Right atrium auricular region (tissue), 2 donors: ENCODE data around the gene SHH. TPM values are rescaled to one million over a fixed set of nuclear protein-coding genes. Genes with fewer than 3 reads are reported as not detected.

Experiments used
- DNase-seq: peaks from one replicate; pipeline ENCODE4 v3.0.0-alpha.2; 2019; ENCODE audit warnings: low spot score
- H3K27ac ChIP-seq, 2 donors: fragments of 200-600 bp; sonication (generic); 1 replicate in 1 of 2; 2 replicates in 1 of 2; pipeline ENCODE4 v1.5.1; 2016 to 2019
- H3K27me3 ChIP-seq, 2 donors: fragments of 200-600 bp; sonication (generic); one replicate each; pipeline versions ENCODE4 v1.5.1 to v1.6.0; 2017 to 2019
- H3K36me3 ChIP-seq: fragments of 200-600 bp; sonication (generic); one replicate; pipeline ENCODE4 v1.5.1; 2016
- H3K4me1 ChIP-seq, 2 donors: fragments of 200-600 bp; sonication (generic); one replicate each; pipeline versions ENCODE4 v1.5.1 to v1.6.0; 2017 to 2019
- H3K4me3 ChIP-seq, 2 donors: fragments of 200-600 bp; sonication (generic); 1 replicate in 1 of 2; 2 replicates in 1 of 2; pipeline ENCODE4 v1.5.1; 2017 to 2019; ENCODE audit warnings: mild to moderate bottlenecking in 1 of 2, moderate library complexity in 1 of 2
- H3K9me3 ChIP-seq, 2 donors: fragments of 200-600 bp; sonication (generic); one replicate each; pipeline ENCODE4 v1.5.1; 2019
- total RNA-seq, 2 donors: library from RNA; depleted of rRNA; stranded (reverse); fragments of >200 nt; gene quantifications; one replicate each; pipeline ENCODE4 v1.1.0, GENCODE V29; 2016
- TF ChIP-seq, protein P1 (sequence below), 2 donors: fragments of 200-600 bp; sonication (generic); IDR thresholded peaks; one replicate each; pipeline ENCODE4 v1.5.1; 2019; ENCODE audit warnings: antibody characterized with exemption in 2 of 2

SHH gene
- total RNA-seq, 2 donors from 2014 or later: not detected

DNA sequence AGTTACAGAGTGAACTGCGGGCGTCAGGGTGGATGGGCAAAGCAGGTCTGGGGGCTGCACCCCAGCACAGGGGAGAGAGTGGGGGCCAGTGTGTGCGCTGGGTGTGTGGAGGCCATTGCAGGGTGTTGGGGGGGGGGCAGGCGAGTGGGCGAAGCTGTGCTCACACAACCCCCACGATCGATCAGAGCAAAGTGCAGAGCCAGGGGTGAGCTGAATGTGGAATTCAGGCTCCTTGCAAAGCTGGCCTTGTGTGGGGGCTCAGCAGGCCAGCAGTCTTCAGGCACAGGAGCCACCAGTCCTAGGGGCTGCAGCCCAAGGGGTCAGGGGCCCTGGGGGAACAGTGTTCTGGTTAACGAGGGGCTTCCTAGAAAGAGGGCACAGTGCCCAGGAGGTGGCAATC lies 862 bp upstream of the SHH start:
- TF ChIP-seq, protein P1, sequence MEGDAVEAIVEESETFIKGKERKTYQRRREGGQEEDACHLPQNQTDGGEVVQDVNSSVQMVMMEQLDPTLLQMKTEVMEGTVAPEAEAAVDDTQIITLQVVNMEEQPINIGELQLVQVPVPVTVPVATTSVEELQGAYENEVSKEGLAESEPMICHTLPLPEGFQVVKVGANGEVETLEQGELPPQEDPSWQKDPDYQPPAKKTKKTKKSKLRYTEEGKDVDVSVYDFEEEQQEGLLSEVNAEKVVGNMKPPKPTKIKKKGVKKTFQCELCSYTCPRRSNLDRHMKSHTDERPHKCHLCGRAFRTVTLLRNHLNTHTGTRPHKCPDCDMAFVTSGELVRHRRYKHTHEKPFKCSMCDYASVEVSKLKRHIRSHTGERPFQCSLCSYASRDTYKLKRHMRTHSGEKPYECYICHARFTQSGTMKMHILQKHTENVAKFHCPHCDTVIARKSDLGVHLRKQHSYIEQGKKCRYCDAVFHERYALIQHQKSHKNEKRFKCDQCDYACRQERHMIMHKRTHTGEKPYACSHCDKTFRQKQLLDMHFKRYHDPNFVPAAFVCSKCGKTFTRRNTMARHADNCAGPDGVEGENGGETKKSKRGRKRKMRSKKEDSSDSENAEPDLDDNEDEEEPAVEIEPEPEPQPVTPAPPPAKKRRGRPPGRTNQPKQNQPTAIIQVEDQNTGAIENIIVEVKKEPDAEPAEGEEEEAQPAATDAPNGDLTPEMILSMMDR (IDR thresholded peaks at IDR 0.05): no peak
- Histone ChIP-seq H3K27ac (no peak overlapping the region), H3K4me1 (peaks cover 0 to 30% of the 10 kb centered on the region in 2 donors), H3K4me3 (no peak overlapping the region), H3K27me3 (peaks cover 7 to 32% of the 10 kb centered on the region in 2 donors), H3K36me3 (no peaks in the 10 kb centered on the region), H3K9me3 (no peaks in the 10 kb centered on the region)
- no peak for DNase-seq

DNA sequence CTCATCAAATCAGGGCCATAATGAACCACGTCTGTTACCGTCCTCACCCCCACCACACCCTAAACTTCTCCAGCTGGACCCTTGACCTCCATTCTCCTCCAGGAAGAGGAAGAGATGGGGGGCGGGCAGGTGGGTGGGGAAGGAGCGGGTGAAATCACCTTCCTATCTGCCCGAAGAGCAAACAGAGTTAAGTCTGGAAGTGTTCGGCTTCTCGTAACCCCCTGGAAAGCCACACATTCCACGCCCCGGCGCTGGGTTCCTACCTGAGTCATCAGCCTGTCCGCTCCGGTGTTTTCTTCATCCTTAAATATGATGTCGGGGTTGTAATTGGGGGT lies 736 bp downstream of the SHH start:
- no peak overlapping the region for H3K27ac ChIP-seq
- peaks cover 10 to 41% of the 10 kb centered on the region in 2 donors for H3K27me3 ChIP-seq
- TF ChIP-seq, protein P1 (IDR thresholded peaks at IDR 0.05): no peak
- no peaks in the 10 kb centered on the region for H3K36me3 ChIP-seq
- no peak for DNase-seq
- no peak overlapping the region for H3K4me3 ChIP-seq
- peaks cover 0 to 35% of the 10 kb centered on the region in 2 donors for H3K4me1 ChIP-seq
- no peaks in the 10 kb centered on the region for H3K9me3 ChIP-seq

DNA sequence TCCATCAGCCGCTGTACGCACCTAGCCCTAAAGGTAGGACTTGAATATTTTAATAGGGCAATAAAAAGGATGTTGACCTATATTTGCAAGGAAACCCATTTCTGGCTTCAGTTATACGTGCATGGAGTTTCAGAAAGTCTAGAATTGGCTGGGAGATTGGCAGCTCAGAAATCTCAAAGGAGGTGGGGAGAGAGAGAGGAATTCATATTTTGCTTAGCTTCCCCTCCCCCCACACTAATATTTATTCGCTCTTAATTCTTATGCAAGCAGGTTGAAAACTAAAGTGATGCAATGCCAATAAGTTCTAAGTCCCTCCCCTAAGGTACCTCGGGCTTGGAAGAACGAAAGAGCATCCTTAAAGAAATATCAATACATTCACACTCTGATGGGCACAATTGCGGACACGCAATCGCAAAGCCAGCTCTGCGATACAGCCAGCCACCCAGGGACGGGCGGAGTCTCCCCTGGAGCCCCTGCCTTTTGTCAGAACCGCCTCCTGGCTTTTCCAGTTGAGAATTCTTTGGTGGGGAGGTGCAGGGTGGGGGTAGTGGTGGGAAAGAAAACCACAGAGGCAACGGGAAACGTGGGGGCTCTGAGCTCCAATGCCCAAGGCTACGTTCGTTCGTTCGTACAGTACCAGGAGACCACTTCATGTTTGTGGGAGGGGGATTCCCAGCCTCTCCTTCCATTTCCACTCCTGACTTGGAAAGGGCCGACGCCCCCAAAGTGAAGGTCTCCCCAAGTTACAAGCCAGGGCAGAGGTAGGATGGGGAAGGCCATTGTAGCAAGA lies 1.3 kb downstream of the SHH start:
- H3K27me3 ChIP-seq: peaks cover 12 to 41% of the 10 kb centered on the region in 2 donors
- no peaks in the 10 kb centered on the region for H3K9me3 ChIP-seq
- TF ChIP-seq, protein P1 (IDR thresholded peaks at IDR 0.05): no peak

DNA sequence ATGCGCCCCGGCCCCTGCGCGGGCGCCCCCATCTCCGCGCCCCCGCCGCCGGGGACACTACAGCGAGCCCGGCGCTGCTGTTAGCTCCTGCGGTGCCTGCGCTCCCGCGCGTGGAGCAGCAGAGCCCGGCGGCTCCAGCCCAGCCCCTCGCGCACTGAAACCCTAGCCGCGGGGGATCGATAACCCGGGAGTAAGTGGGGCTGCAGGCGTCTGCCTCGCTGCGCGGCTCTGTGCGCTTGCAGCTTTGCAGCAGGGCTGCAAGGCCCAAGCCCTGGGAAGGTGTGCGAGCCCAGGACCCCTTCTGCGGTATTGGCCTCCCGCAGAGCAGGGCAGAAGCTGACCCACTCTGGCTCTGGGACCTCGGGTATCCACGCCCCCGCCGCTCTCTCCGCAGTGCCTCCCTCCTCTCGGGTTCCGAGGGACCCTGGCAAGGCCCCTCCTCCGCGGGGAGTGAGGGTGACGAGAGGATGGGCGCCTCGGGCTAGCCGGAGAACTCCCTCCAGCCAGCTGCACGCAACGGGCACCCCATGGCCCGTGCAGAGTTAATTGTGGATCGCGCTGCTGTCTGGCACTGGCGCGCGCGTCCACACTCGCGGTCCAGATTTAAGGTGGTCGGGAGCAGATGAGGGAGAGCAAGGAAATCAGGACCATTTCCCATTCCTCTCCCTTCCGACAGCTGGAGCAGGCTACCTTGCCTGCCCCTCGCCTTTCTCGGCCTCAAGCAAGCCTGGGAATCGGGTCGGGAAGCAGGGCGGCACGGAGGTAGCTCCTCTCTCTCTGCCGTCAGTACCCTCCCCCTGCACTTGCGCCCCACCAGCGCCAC lies 2.1 kb downstream of the SHH start:
- Histone ChIP-seq H3K27me3 (peaks cover 15 to 49% of the 10 kb centered on the region in 2 donors), H3K36me3 (no peaks in the 10 kb centered on the region), H3K4me1 (peaks cover 0 to 49% of the 10 kb centered on the region in 2 donors), H3K27ac (no peak overlapping the region), H3K4me3 (peak overlapping the region in 1 of 2 donors; percentile 27), H3K9me3 (no peaks in the 10 kb centered on the region)
- TF ChIP-seq, protein P1 (IDR thresholded peaks at IDR 0.05): no peak
- no peak for DNase-seq

More for the DNA sequence above, 1.3 kb downstream of the SHH start:
- H3K4me1 ChIP-seq: peaks cover 0 to 41% of the 10 kb centered on the region in 2 donors
- no peak for DNase-seq
- no peaks in the 10 kb centered on the region for H3K36me3 ChIP-seq
- H3K4me3 ChIP-seq: no peak overlapping the region
- no peak overlapping the region for H3K27ac ChIP-seq

DNA sequence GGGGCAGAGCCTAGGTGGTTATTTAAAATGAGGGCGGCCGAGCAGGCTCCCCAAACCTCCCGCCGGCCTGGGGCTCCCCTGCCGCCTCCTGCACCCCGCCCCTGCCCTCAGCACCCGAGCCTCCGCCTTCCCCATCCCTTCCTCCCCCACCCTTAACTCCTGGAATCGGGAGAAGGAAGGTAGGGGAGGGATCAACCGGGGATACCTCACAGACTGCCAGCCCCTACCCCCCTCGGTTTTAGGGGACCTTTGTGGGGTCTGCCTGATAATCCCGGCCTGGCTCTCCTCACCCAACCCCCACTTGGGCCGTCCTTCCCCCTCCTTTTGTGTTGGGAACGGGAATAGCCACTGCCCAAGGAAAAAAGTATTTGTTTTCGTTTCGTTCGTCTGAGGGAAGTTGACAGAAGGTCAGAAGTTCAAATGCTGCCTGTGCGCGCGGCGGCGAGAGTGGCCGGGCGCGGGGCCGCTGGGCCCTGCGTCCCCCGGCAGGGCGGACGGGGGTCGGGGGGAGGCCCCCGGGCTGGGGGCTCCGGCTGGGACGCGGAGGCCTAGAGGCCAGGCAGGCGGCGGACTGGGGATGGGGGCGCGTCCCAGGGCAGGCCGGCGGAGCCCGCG lies 2.8 kb downstream of the SHH start:
- Histone ChIP-seq H3K36me3 (no peaks in the 10 kb centered on the region), H3K4me1 (peaks cover 0 to 56% of the 10 kb centered on the region in 2 donors), H3K27ac (no peak overlapping the region), H3K27me3 (peaks cover 15 to 53% of the 10 kb centered on the region in 2 donors), H3K4me3 (peak overlapping the region in 1 of 2 donors; percentile 27), H3K9me3 (no peaks in the 10 kb centered on the region)
- DNase-seq: no peak
- TF ChIP-seq, protein P1 (IDR thresholded peaks at IDR 0.05): no peak
